Uterus (tissue), 2 donors: ENCODE results near the gene NLGN1.

Experiments
- CTCF ChIP-seq, 4 experiments: fragments of 200-600 bp in 2 of 4; fragments of 450-650 bp in 2 of 4; sonication (generic) in 2 of 4; IDR thresholded peaks; one replicate each; pipeline ENCODE4 v1.5.1; 2016 to 2019; ENCODE audit warnings: antibody characterized with exemption in 4 of 4, mild to moderate bottlenecking in 2 of 4, moderate library complexity in 1 of 4
- POLR2A ChIP-seq, 2 donors: fragments of 450-650 bp; IDR thresholded peaks; one replicate each; pipeline ENCODE4 v1.6.1; 2016; ENCODE audit warnings: antibody characterized with exemption in 2 of 2, mild to moderate bottlenecking in 1 of 2, moderate library complexity in 1 of 2

- TF ChIP-seq CTCF (IDR thresholded peaks at IDR 0.05) (no peak), POLR2A (IDR thresholded peaks at IDR 0.05) (no peak)
Measured at GRCh38 chr3:173893066-173893465, 495.5 kb downstream of the NLGN1 start.
